Hindlimb muscle (tissue), 1 donor: ENCODE data around the gene IGF2BP2. TPM values are rescaled to one million over a fixed set of nuclear protein-coding genes. Genes with fewer than 3 reads are reported as not detected.

ENCODE experiments used
- DNase-seq: peaks from one replicate; pipeline ENCODE4 v3.0.0-alpha.2; 2013
- polyA plus RNA-seq: library from polyadenylated mRNA; unstranded; fragments of 120-200 nt; gene quantifications from one replicate; pipeline ENCODE4 v1.2.1, GENCODE V29; 2013; ENCODE audit not compliant: insufficient read length

The IGF2BP2 gene
- polyA plus RNA-seq, 1 donor: 41.6 TPM

DNA sequence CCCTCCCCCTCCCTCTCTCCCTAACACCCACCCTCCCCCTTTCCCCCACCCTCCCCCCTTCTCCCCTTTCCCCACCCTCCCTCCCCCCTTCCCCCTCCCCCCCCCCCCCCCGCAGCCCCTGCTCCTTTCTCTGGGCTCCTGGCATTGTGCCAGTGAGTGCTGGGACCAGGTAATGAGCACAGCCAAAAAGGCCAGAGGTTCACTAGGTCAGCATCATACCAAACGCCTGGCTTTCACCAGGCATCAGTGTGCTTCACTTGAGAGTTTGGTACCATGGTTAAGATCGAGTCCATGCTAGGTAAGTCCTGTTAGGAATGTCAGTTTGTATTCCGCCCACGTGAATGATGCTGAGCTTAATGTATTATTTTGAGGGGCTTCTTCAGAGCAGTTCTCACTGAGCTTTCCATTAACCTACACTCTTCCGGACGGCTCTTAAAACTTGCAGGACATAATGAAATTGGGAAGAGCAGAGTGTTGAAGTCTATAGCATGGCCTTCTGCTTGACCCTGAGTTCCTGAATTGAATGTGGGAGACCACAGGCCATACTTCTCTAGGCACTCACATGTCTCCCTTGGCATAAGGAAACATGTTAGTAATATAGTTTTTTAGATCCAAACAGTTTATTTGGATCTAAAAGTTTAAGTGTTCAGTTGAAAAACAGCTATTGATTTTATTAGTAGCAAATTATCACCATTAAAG, 193.2 kb downstream of the IGF2BP2 start:
- DNase-seq: no peak

DNA sequence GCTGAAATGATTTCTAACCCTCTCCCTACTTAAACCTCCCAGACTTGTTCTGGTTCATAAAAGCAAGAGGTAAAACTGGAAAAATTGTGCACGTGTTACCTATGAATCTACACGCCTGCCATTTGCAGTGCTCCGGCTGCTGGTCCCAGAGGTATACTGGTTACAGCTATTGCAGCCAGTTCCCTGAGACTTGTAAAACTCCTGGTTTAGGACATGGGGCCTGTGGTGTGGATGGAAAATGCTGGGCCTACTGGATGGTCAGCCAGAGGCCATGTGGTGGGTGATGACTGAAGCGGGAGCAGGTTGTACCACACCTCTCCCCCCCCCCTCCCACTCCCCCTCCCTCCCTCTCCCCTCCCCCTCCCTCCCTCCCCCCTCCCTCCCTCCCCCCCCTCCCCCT, 193.7 kb downstream of the IGF2BP2 start:
- DNase-seq: peak; percentile 12

DNA sequence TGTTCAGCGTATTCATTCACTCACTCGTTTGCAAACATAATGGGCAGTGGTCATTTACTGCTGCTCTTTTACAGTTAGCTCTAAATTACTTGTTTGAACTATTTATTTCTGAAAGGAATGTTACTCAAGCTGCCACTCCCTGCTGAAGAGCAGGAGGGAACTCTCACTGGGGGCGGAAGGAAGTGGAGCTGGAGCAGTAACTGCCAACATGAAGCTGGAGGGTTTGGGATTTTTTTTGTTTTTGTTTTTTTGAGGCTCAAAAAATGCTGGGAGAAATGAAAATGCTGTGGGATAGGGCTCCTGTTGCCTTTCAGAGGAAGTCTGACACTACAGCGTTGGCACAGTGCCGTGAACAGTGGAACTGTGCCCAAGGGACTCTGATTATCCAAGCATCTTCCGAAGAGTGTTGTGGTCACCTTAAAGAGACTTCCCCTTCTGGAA, 194.6 kb downstream of the IGF2BP2 start:
- DNase-seq: peak; percentile 29

DNA sequence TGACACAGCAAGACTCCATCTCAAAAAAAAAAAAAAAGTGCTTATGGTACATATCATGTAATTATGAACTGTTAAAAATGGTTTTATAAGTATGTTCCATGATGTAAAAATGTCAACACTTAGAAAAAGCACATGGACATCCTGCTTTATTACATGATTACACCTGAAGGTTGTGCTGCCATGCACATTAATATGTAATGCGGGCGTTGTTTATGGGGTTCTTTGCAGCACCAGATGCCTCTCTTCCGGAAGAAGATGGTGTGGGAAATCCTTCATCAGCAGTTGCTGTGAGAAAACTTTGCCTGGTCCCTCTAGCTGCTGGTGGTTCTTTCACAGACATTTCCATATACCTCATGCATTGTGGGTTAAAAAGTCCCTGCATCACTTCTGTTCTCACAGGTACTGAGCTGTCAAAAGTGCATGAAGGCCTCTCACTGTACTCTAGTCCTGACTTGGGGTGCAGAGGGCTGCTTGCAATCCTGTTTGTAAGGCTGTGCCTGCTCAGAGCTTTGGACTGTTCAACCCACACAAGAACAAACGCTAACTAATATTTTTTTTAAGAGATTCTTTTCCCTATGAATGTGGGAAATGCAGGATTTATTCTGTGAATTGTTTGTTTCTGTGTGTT, 195.2 kb downstream of the IGF2BP2 start:
- DNase-seq: no peak

DNA sequence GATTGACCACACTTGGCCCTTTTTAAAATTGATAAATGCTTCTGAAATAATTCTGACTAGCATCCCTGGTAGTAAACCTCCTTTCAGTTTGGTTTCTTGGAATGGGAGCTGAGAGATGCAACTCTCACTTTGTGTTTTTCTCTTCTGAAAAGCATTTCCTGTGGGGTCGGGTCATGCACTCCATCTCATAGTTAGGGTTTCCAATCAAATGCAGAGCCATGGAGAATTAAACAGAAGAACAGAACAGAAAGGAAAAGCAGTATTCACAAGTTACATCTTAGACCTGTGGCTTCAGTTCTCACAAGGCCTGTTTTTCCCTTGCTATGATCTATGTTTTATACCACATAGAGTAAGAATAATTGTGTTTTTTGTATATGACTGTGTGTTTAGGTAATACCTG, 199.1 kb downstream of the IGF2BP2 start:
- DNase-seq: no peak

DNA sequence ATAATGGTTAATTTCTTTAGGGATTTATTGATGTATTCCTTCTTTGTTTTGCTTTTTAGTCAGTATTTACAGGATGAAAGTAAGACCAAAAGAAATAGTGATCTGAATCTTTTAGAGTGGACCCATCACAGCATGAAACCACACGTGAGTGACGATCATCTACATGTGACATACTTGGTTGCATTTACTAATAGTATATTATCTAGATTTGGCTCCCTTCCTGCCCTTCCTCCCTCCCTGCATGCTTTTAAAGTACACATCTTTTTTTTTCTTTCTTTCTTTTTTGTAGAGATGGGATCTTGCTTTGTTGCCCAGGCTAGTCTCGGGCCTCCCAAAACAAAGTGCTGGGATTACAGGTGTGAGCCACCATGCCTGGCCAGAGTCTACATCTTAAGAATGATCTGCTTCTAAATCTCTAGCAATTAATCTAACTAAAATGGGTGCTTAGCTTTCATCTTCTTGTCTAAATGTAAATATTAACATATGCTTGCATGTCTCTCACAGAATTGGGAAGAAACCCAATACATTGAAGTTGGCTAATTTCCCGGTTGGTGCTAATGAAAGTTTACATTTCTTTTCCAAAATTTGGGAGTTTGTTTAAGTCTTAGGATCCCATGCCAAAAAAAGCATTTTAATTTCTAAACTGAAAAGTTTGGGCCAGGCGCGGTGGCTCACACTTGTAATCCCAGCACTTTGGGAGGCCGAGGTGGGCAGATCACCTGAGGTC, 200.7 kb downstream of the IGF2BP2 start:
- DNase-seq: no peak

DNA sequence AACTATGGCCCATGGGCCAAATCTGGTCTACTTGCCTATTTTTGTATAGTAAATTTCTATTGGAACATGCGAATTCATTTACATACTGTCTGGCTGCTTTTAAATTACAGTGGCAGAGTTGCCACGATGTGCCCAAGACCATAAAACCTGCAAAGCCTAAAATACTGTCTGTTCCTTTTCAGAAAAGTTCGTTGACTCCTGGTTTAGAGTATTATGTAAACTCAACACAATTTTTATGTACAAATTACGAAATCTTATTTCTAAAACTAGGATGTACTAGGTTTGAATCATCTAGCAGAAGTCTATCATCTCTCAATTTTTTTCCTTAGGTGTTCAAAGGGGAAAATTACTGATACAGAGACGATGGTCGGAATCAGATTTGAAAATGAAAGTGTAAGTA, 211.8 kb downstream of the IGF2BP2 start:
- DNase-seq: no peak

DNA sequence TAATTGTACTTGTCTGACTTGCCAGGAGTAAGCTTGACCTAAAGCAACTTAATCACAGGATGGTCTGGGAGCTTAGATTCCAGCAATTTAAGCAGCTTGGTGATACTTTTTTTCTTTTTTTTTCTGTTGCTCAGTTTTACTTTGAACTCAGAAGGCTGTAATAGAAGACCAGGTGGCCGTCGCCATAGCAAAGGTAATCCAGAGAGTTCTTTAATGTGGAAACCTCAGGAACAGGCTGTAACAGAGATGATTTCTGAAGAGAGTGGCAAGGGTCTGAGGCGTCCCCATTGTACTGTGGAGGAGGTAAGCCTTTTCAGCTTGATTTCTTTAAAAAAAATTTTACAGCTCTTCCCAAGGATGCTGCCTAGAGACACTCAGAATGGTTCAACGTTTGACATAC, 218.6 kb downstream of the IGF2BP2 start:
- no peak for DNase-seq

DNA sequence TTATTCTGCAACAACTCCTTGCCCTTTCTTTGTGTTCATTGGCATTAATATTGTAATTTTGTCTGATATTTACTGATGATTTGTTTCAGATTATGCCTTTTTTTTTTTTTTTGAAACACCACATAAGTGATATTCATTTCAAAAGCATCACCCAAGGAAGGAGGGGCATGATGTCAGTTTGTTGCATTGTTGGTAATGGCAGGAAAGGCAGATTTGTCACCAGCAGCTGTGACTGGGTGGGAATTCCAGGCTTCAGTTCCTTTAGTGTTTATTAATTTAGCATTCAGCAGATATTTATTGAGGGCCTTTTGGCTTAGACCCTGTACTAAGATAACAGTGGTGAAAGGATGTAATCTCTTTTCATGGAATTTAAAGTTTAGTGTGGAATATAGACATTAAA, 219.3 kb downstream of the IGF2BP2 start:
- DNase-seq: no peak

DNA sequence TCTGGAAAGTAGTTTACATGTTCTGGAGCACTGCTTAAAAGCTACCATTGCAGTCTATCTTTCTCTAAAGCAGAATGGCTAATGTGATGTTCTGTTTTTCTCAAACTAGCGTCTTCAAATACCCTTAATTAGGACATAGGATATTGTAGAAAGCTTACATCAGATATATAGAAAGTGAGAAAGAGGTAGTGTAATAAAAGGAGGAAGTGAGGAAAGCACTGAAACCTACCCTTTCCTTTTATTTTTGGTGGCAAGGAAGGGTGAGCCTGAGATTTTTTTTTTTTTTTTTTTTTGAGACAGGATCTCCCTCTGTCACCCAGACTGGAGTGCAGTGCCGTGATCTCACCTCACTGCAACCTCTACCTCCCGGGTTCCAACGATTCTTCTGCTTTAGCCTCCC, 229.3 kb downstream of the IGF2BP2 start:
- no peak for DNase-seq

DNA sequence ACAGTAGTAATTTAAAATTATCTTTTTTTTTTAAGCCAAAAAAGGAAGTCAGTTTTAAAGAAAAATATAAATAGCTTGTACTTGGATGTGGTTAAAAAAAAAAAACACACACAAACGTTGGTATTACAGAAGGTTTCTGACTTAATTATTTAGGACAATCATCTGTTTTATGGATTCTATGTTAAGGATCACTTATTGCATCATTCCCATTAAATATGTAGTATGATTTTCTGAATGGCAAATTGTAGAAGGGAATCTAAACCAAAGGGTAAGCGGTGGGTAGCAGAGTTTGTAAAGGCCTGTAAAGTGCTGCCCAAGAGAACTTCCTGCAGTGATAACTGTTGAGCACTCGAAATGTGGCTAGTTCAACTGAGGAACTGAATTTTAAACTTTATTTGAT, 230.8 kb downstream of the IGF2BP2 start:
- no peak for DNase-seq

Other genes starting within 250 kb of the IGF2BP2 start
- gene SENP2, start 238.7 kb downstream of the IGF2BP2 start, polyA plus RNA-seq: 35.3 TPM
- 163 TPM for gene TRA2B, start 113.0 kb upstream of the IGF2BP2 start, polyA plus RNA-seq